Activated T-helper 2 cell treated with anti-CD3 and anti-CD28 coated beads, Interferon-gamma antibody, Interleukin-2, Interleukin-4, amounts not matched to agents 10 μg/mL and 5 μg/mL and 100 μg/mL, durations not matched to agents 14 hours and 24 hours and 36 hours (primary cell): ENCODE measurements around the gene UVRAG. TPM values are rescaled to one million over a fixed set of nuclear protein-coding genes. Genes with fewer than 3 reads are reported as not detected.

ENCODE experiments used
- DNase-seq: peaks from one replicate; pipeline ENCODE4 v3.0.0; 2021; ENCODE audit warnings: low spot score
- H3K27ac Mint-ChIP-seq: one replicate; pipeline ENCODE4 v1.8.0; 2021; ENCODE audit warnings: mixed read lengths
- H3K27me3 Mint-ChIP-seq: one replicate; pipeline ENCODE4 v1.8.0; 2021; ENCODE audit warnings: low read depth, mixed read lengths
- H3K36me3 Mint-ChIP-seq: one replicate; pipeline ENCODE4 v1.8.0; 2021; ENCODE audit warnings: low read depth, mixed read lengths
- H3K4me1 Mint-ChIP-seq: one replicate; pipeline ENCODE4 v1.8.0; 2021; ENCODE audit warnings: low read depth, mixed read lengths
- H3K4me3 Mint-ChIP-seq: one replicate; pipeline ENCODE4 v1.8.0; 2021; ENCODE audit warnings: low read depth, mild to moderate bottlenecking, moderate library complexity, mixed read lengths
- H3K9me3 Mint-ChIP-seq: one replicate; pipeline ENCODE4 v1.8.0; 2021; ENCODE audit warnings: mixed read lengths
- intact Hi-C: fragments of 100-400 bp; cut with micrococcal nuclease; formaldehyde crosslinking; loops from one replicate; pipeline ENCODE4 v1.15.1; 2023
- total RNA-seq: library from RNA; stranded (reverse); gene quantifications from 2 replicates; pipeline ENCODE4 v1.2.3, GENCODE V29; 2022

The UVRAG gene
- total RNA-seq, 1 donor from 2014 or later: 23.3 TPM

DNA sequence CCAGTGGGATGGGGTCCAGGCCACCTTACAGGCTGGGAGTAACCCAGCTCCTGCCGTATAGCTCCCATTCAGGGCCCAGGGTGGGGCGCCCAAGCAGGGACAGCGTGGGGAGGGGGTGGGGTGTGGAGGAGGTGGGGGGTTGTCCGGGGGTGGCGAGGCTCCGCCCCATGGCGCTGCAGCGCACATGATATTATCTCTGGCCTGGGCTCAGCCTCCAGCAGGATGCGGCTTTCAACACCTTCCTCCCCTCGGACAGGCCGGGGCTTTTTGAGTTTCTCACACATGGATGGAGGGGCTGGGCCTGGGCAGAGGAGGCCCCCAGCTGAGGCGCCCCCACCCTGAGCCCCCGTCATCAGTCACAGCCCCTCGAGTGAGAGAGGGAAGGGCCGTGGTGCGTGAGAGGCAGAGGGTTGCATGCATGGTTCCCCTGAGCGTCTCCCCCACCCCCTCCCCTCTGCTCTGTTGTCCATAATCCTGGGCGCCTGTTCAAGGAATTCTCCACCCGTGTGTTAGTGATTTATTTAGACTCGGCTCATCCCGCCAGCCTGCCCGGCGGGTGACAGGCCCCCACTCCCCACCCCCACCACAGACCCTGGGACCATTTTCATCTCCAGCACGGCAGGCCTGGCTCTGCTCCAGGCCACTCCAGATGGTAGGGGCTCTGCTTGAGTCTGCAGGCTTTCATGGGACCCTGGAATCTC is 346.4 kb downstream of the UVRAG start:
- intact Hi-C loops: no loop called here
- no peaks in the 10 kb centered on the region for H3K36me3 Mint-ChIP-seq
- H3K9me3 Mint-ChIP-seq: no peaks in the 10 kb centered on the region
- DNase-seq: no peak
- H3K4me3 Mint-ChIP-seq: no peak overlapping the region
- H3K4me1 Mint-ChIP-seq: no peaks in the 10 kb centered on the region
- no peak overlapping the region for H3K27ac Mint-ChIP-seq
- peaks cover 2% of the 10 kb centered on the region for H3K27me3 Mint-ChIP-seq

DNA sequence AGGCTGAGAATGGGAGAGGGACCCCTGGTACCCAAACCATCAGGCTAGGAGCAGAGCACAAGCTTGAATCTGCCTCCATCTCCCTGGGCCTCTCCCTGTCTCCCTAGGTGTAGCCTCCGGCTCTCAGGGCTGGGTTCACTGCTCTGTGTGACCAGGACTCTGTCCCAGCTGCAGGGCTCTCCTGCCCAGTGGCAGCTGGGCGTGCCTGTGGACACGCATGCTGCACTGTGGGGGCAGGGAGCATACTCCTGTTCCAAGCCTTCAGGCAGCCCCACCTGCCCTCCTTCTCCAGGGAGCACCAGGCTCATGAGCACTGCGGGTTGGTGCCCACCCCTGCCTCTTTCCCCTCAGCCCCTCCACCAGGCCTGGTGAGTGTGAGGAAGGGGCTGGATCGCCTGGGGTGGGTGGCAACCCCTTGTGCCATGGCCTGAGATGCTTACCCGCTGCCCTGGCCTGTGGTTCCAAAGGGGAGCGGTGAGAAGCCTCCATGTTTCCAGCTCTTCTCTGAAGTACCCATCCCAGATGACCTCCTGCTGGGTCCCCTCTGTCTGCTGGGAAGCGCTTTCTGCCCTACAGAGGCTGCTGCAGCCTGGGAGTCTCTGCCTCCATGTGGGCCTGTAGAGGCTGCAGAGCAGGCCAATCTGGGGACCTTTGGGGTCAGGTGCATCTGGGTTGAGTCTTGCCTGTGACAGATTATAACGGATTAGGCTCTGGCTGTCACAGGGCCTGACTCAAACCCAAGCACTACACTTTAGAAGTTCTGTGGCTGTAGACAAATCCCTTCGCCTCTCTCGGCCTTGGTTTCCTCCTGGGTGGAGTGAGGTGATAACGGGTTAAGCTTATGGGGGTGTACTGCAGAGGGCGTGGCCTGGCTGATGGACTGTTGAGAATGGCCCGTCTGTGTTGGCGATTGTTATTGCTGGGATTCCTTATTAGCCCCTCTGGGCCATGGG is 347.6 kb downstream of the UVRAG start:
- intact Hi-C loops: no loop called here
- Mint-ChIP-seq H3K4me3 (no peak overlapping the region), H3K36me3 (no peaks in the 10 kb centered on the region), H3K27ac (no peak overlapping the region), H3K4me1 (no peaks in the 10 kb centered on the region), H3K9me3 (no peaks in the 10 kb centered on the region), H3K27me3 (no peaks in the 10 kb centered on the region)
- DNase-seq: no peak

DNA sequence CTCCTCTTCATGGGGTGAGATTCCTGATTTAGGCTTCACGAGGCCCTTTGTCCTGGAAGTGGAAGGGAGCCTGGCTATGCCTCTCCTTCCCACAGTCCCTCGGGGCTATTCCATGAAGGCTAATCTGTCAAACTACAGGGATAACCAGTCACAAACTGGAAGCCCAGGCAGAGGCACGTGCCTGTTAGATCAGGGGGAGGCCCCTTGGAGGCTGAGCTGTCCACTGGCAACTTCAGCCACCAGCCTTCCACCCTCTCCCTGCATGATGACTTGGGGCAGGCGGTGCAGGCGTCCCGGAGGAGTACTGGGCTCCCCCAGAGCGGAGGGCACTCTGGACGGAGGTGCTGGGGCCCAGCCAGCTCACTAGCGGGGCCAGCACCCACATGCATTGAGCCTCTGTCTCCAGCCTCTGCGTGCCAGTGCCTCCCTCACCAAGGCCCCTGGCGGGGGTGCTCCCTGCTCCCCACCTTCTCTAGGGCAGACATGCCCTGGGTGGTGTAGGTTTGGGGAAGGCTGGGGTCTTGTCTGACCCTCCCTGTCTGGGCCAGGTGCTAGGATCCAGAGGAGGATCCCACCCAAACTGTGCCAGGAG is 348.4 kb downstream of the UVRAG start:
- Mint-ChIP-seq H3K4me3 (no peak overlapping the region), H3K27me3 (peaks cover 2% of the 10 kb centered on the region), H3K36me3 (no peaks in the 10 kb centered on the region), H3K9me3 (no peaks in the 10 kb centered on the region), H3K4me1 (no peaks in the 10 kb centered on the region), H3K27ac (no peak overlapping the region)
- DNase-seq: no peak
- intact Hi-C loops: no loop called here

DNA sequence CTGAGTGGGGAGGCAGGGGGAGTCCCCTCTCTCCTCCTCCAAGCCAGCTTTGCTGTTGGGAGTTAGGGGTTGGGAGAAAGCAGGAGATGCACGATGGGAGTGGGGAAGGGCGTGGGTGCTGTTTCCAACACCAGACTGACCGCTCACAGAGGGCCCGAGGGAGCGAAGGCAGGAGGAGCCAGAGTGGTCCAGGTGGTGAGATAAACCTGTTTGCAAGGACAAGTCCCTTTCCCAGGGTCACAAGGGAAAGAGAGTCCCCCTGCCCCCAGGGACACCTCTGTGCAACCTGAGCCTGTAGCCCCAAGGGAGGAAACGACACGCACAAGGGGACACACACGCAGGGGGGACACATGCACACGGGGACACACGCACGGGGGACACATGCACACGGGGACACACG is 349.1 kb downstream of the UVRAG start:
- no peak for DNase-seq
- intact Hi-C loops: no loop called here
- H3K27ac Mint-ChIP-seq: no peak overlapping the region

DNA sequence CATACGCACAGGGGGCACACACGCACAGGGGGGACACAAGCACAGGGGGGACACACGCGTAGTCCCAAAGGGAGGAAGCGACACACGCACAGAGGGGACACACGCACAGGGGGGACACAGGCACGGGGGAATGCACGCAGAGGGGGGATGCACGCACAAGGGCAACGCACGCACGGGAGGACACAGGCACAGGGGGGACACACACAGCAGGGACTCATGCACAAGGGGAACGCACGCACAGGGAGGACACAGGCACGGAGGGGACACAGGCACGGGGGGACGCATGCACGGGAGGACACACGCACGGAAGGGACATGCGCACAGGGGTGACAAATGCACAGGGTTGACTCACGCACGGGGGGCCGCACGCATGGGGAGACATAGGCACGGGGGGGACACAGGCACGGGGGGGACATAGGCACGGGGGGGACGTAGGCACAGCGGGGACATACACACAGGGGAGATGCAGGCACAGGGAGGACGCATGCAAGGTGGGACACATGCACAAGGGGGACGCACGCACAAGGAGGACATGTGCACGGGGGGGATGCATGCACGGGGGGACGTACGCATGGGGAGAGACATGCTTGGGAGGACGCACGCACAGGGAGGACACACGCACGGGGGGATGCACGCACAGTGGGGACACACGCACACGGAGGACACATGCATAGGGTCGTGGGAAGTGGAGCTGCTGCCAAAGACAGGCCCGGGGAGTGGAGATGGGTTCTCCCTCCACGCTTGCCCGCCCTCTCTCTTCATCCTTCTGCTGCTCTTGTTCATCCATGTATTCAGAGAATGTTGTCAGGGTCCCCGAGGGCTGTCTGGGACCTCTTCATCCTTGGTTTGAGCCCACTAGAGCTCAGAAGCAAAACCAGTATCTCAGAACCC is 350.1 kb downstream of the UVRAG start:
- Mint-ChIP-seq H3K9me3 (no peaks in the 10 kb centered on the region), H3K4me1 (no peaks in the 10 kb centered on the region), H3K27me3 (peaks cover 2% of the 10 kb centered on the region), H3K27ac (no peak overlapping the region), H3K36me3 (no peaks in the 10 kb centered on the region), H3K4me3 (no peak overlapping the region)
- intact Hi-C loops: no loop called here
- no peak for DNase-seq

More for the DNA sequence above, 349.1 kb downstream of the UVRAG start:
- H3K4me3 Mint-ChIP-seq: no peak overlapping the region
- H3K36me3 Mint-ChIP-seq: no peaks in the 10 kb centered on the region
- no peaks in the 10 kb centered on the region for H3K4me1 Mint-ChIP-seq
- H3K27me3 Mint-ChIP-seq: peaks cover 2% of the 10 kb centered on the region
- no peaks in the 10 kb centered on the region for H3K9me3 Mint-ChIP-seq

DNA sequence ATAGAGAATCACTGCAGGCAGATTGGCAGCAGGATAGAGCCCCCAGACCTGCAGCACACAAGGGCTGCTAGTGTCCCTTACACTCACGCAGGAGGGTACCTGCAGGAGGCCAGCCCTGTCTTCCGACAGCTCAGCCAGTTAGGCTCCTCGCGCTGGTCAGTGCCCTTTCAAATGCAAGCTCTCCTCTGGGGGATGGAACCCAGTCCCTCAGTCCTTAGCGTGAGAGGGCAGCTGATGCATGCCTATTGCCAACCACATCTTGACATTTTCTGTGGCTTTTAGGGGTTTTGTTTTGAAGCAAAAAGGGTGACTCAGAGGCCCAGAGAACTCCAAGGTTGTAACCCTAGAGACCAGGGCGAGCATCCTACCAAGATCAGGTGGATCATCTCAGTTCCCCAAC is 351.3 kb downstream of the UVRAG start:
- Mint-ChIP-seq H3K36me3 (no peaks in the 10 kb centered on the region), H3K9me3 (no peaks in the 10 kb centered on the region), H3K4me3 (no peak overlapping the region), H3K4me1 (no peaks in the 10 kb centered on the region), H3K27me3 (peaks cover 2% of the 10 kb centered on the region), H3K27ac (no peak overlapping the region)
- DNase-seq: no peak
- intact Hi-C loops: no loop called here

DNA sequence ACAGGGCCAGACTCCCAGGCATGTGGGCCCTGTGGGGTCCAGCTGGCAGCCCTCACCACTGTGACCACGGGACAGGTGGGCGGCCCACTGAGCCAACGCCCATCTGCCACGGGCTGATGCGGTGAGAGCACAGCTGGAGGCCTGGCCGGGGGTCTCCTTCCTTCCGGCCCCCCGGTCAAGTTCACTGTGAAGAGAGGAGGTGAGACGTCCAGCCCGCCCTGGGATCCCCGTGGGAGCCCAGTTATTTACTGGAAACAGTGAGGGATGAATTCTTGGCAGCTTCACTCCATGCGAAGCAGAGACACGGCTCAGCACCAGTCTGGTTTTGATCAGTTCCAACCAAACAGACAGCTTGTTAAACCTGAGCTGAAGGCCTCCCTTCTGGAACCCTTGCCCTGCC is 352.6 kb downstream of the UVRAG start:
- H3K36me3 Mint-ChIP-seq: no peaks in the 10 kb centered on the region
- H3K27me3 Mint-ChIP-seq: peaks cover 2% of the 10 kb centered on the region
- no peaks in the 10 kb centered on the region for H3K4me1 Mint-ChIP-seq
- intact Hi-C loops: no loop called here
- DNase-seq: no peak
- H3K9me3 Mint-ChIP-seq: no peaks in the 10 kb centered on the region
- H3K27ac Mint-ChIP-seq: no peak overlapping the region
- no peak overlapping the region for H3K4me3 Mint-ChIP-seq

DNA sequence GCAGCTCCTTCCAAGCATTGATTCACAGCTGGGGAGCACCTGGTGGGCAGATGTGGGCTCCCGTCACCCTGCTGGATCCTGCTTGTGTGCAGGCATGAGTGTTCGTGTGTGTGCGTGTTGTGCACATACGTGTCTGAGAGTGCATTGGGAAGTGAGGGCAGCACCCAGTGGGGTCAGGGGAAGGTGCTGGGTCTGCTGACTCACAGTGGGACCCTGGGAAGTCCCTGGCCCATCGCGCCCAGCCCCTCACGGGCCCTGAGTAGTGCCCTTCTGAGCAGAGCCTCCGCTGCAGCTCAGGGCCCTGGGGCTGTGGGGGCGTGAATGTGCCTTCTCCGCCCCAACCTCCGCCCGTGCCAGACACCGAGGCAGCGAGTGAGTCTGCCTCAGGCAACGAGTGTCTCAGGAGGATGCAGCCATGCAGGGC is 354.5 kb downstream of the UVRAG start:
- no peak for DNase-seq
- Mint-ChIP-seq H3K9me3 (no peaks in the 10 kb centered on the region), H3K36me3 (no peaks in the 10 kb centered on the region), H3K27me3 (peaks cover 2% of the 10 kb centered on the region), H3K4me3 (no peak overlapping the region), H3K4me1 (no peaks in the 10 kb centered on the region), H3K27ac (no peak overlapping the region)
- intact Hi-C loops: no loop called here

DNA sequence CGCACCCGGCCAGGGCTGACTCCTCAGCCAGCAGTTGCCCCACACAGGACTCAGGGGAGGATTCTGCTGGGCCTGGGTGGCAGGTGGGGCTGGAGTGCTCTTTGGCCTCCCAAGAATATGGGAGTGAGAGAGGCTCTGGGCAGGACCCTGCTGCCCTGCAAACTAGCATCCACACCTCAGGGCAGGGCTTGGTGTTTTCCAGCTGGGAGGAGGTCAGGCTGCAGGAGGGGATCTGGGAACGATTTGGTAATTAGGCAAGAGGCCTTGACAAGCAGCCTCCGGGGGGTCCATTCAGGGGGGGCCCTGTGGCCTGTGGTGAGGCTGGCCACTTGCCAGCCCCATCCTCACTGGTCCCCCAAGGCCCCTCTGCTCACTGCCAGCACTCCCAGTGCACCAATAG is 355.5 kb downstream of the UVRAG start:
- Mint-ChIP-seq H3K36me3 (no peaks in the 10 kb centered on the region), H3K27ac (no peak overlapping the region), H3K4me3 (no peak overlapping the region), H3K27me3 (peaks cover 2% of the 10 kb centered on the region), H3K4me1 (no peaks in the 10 kb centered on the region), H3K9me3 (no peaks in the 10 kb centered on the region)
- DNase-seq: no peak
- intact Hi-C loops: no loop called here

DNA sequence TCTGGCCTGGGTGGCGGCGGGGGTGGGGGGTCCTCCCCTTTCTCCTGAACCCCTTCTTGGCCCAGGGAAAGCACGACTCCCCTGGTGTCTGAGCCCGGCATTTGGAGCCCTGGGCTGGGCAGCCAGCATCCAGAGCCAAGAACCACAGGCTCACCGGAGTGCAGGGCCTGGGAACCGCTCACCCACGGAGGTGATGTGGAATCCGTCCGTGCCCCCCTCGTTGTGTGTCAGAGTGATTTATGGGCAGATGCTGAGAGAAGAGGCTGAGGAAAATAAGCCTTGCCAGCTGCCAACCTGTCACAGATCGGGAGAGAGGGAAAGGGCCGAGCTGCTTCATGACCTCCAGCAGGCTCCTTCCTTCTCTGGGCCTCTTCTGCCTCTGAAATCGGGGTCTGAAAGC is 357.6 kb downstream of the UVRAG start:
- H3K36me3 Mint-ChIP-seq: no peaks in the 10 kb centered on the region
- H3K9me3 Mint-ChIP-seq: no peaks in the 10 kb centered on the region
- no peak overlapping the region for H3K4me3 Mint-ChIP-seq
- peaks cover 2% of the 10 kb centered on the region for H3K27me3 Mint-ChIP-seq
- no peak overlapping the region for H3K27ac Mint-ChIP-seq
- intact Hi-C loops: no loop called here
- no peak for DNase-seq
- no peaks in the 10 kb centered on the region for H3K4me1 Mint-ChIP-seq

DNA sequence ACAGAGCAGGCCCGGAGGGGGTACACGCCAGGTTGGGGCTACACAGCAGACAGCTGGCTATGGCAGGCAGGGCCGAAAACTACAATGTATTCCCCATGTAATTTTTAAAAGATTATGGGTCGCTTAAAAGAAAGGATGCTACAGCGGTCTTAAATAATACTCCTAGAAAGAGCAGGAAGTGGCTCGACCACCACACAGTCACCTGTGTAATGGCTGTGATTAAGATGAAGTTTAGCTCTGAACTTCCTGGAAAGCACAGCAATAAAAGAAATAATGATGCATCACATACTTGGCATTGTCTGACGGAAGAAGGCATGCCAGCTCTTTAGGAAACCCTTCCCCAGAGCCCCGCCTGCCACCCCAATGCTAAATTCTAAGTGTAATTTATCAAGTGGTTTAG is 358.7 kb downstream of the UVRAG start:
- Mint-ChIP-seq H3K9me3 (no peaks in the 10 kb centered on the region), H3K4me1 (no peaks in the 10 kb centered on the region), H3K36me3 (no peaks in the 10 kb centered on the region), H3K27ac (no peak overlapping the region), H3K4me3 (no peak overlapping the region), H3K27me3 (no peaks in the 10 kb centered on the region)
- intact Hi-C loops: no loop called here
- no peak for DNase-seq

DNA sequence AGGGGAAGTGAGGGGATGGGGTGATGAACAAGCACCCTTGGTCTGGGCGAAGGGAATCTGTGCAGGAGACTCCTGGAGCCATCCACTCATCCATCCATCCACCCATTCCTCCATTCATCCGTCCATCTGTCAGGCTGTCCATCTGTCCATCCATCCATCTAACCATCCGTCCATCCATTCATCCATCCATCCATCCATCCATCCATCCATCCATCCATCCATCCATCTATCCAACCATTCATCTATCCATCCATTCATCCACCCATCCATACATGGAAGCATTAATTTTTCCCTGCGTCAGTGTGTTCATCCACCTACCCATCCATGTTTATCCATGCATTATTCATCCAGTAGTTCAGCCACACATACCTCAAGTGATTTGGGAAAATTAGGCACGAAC is 359.3 kb downstream of the UVRAG start:
- H3K4me3 Mint-ChIP-seq: no peak overlapping the region
- no peaks in the 10 kb centered on the region for H3K4me1 Mint-ChIP-seq
- no peaks in the 10 kb centered on the region for H3K9me3 Mint-ChIP-seq
- intact Hi-C loops: no loop called here
- H3K36me3 Mint-ChIP-seq: no peaks in the 10 kb centered on the region
- DNase-seq: no peak
- no peak overlapping the region for H3K27ac Mint-ChIP-seq
- H3K27me3 Mint-ChIP-seq: no peaks in the 10 kb centered on the region
